ENCODE measurements around the gene FCHSD1.

DNA sequence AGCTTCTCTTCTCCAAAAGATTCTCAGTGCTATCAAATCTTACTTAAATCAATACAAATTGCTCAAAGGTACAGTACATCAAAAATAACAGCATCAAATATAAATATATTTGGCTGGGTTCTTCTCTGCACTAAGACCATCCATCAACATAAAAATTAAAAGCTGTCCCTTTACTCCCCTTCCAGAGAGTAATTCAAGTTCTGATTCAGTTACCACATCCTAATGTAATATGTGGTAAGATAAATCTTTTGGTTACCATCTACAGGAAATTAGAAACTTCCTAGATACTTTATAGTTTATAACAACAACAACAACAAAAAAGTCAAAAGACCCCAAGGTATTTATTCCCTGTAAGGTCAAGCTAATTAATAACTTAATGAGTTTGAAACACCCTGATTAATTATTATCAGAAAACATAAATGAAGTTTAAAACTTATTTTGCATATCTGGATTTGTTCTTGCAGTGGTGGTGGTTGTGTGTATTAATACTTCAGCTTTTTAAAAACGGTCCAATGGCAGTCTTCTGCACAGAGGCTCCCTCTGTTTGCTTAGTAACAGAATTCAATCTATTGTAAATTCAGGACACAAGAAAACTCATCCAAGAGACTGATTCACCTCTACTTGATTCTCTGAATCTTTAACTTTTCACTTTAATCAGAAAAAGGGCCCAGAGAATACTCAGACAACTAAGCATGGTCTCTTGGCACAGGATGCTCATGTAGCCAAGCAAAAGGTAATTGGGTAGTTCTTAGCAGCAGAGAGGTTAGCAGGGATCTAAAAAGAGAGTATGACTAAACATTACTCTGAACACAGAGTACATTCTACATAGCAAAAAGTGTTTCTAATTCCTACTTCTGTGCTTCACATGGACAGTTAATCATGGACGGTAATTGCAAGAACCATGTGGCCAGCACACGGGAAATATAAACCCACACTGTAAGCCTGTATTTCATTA lies 52.5 kb downstream of the FCHSD1 start:
- TF ChIP-seq MYC (IDR thresholded peaks at IDR 0.05; ENCODE audit: low read depth, low read length) (no peak), GATA2 (IDR thresholded peaks at IDR 0.05; ENCODE audit: insufficient read depth, insufficient read length, low read depth, low read length) (no peak), POLR2A (IDR thresholded peaks at IDR 0.05; ENCODE audit: low read depth, low read length) (no peak)
- TF ChIP-seq, protein P1, sequence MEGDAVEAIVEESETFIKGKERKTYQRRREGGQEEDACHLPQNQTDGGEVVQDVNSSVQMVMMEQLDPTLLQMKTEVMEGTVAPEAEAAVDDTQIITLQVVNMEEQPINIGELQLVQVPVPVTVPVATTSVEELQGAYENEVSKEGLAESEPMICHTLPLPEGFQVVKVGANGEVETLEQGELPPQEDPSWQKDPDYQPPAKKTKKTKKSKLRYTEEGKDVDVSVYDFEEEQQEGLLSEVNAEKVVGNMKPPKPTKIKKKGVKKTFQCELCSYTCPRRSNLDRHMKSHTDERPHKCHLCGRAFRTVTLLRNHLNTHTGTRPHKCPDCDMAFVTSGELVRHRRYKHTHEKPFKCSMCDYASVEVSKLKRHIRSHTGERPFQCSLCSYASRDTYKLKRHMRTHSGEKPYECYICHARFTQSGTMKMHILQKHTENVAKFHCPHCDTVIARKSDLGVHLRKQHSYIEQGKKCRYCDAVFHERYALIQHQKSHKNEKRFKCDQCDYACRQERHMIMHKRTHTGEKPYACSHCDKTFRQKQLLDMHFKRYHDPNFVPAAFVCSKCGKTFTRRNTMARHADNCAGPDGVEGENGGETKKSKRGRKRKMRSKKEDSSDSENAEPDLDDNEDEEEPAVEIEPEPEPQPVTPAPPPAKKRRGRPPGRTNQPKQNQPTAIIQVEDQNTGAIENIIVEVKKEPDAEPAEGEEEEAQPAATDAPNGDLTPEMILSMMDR (IDR thresholded peaks at IDR 0.05; ENCODE audit: extremely low read depth in 1 of 2, insufficient read depth in 1 of 2, low read depth in 1 of 2, low read length in 2 of 2), result no peak

All from endothelial cell of umbilical vein (primary cell).